HG03025 (cell line): ENCODE data around the gene EPHA3.

Experiments used
- ATAC-seq: cut with Tn5 transposase; IDR thresholded peaks from one replicate; pipeline ENCODE4 v1.9.1; 2021; ENCODE audit warnings: mild to moderate bottlenecking, moderate library complexity; ENCODE audit not compliant: unreplicated experiment, low FRiP score

Gene EPHA3

DNA sequence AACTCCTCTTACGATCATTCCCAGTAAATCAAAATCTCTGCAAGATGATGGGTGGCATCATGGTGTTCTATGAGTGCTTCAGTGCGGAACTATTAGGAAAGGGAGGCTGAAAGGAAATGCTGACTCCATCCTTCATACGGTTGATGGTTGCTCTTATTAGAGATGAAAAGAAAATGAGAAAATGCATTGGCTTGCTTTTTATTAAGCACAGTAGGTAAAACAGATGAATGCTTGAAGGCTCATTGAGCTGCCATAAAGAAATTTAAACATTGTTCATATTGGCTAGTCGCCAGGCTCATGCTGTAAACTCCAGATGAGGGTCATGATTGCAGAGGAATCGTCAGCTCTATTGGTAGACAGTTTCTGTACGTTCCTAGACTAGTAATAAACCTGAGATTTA, 115.8 kb downstream of the EPHA3 start:
- no peak for ATAC-seq

DNA sequence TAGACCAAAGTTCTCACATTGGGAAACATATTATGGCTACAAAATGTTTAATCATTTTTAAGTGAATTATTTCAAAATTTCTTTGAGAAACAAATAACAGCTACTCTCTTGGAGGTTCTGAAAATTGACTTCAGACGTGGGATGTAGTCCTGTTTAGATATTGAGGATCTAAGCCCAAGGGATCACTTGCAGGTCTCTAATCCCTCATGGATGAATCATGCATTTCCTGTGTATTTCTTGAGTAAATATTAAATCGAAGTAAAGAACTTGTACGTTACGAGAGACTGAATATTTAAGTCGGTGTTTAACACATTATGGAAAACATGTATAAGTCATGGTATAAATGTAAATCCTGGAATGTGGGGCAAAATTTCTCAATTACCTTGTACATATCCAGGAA, 119.8 kb downstream of the EPHA3 start:
- no peak for ATAC-seq

DNA sequence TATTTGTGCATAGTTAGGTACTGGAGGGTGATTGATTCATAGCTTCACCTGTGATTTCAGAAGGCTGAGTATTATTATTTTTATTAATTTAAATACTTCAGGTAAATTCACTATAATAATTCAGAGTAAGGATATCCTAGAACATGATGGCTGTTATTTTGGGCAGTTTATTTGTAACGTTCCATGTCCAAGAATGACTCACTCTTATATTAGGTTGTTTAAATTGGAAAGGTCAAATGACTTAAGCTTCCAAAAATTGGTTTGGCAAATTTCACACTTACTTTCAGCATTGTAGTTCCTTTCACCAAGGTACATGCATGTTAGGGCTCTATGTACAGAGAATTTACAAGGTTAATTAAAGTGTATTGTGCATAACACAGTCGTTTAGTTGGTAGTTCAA, 120.2 kb downstream of the EPHA3 start:
- ATAC-seq, result no peak

DNA sequence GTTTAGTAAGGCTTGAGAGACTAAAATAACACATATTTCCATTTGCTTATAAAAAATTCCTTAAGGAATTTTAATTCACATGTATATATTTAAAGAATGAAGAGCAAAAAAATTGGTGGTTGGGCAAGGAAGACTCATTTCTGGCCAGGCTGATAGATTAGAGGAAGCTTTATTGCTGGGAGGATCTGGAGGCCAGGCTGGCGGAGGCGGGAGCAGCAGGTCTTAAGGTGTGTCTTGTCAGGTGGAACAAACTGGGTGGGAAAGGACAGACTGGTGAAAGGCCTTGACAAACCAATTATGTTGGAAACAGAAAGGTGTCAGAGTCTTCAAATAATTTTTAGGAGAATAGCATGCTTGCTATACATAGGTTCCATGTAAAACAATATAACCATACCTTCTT, 124.7 kb downstream of the EPHA3 start:
- ATAC-seq, result no peak

DNA sequence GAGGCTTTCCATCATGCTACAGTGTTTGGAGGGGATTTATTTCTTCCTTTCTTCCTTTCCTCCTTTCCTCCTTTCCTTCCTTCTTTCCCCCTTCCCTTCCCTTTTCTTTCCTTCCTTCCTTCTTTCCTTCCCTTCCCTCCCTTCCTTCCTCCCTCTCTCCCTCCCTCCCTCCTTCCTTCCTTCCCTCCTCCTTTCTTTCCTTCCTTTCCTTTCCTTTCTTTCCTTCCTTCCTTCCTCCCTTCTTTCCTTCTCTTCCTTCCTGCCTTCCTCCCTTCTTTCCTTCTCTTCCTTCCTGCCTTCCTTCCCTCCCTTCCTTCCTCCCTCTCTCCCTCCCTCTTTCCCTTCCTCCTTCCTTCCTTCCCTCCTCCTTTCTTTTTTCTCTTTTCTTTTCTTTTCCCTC, 127.2 kb downstream of the EPHA3 start:
- no peak for ATAC-seq

DNA sequence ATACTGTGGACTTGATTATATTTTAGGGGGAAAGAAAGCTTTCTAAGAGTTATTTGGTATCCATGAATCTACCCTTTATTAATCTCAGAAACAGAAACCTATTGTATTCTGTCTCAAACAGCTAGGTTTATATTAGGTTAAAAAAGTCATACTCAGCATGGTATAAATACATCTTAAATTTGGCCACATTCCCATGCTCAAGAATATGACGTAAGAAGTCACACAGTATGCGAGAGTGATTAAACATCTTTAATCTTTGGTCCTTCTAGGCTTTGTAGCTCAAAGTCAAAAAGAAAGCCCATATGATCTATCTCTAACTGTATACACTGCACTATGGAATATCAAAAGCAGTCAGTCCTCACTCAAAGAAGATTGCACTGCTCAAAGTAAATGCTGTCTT, 131.4 kb downstream of the EPHA3 start:
- ATAC-seq, result no peak

DNA sequence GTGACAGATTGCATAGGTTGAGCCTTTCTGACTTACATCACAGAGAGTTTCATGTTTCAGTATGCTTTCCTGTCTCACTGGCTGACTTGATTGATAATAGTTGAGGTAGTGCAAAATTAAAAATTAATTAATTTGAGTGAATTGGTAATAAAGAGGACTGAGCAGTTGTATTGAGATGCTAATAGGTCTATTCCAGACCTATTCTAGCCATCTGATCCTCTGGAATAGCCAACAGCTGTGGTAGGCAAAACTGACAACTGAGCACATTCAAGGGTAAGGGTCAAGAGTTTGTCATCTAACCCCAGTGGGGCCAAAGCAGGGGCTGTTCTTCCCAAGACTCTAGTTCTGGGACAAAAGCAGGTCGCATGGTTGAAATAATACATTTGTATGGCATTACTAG, 132.4 kb downstream of the EPHA3 start:
- no peak for ATAC-seq

DNA sequence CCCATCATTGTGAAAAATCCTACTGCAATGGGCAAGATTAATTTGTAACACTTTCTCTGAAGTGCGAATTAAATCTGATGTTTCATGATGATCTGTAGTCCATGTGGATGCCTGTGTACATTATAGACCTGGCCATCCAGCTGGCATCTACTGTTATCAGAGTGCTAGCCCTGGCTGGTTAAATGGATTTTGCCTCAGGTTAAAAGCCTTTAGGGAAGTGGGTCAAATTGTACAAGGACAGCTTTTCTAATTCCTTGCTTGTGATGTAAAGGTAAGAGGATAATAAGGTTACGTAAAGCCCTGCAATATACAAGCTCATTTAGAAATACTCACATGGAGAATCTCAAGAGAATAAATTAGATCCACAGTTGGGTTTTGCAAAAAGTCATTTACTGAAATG, 138.2 kb downstream of the EPHA3 start:
- ATAC-seq, result no peak

DNA sequence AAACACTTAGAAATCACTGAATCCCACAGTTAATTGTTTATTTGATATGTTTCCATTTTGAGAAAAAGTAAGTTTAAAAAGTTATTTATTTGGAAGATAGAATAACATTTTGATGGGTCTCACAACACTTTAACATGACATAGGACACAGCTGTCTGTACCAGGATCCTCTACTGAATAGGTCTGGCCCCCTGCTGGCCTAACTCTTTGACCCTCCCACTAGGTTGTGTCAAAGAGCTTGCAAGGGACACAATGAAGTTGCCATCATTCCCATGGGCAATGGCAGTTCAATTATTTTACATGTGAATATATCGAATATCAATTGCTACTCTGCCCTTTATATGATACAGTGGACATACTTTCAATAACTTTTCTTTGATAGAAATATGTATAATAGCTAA, 138.9 kb downstream of the EPHA3 start:
- ATAC-seq, result no peak

DNA sequence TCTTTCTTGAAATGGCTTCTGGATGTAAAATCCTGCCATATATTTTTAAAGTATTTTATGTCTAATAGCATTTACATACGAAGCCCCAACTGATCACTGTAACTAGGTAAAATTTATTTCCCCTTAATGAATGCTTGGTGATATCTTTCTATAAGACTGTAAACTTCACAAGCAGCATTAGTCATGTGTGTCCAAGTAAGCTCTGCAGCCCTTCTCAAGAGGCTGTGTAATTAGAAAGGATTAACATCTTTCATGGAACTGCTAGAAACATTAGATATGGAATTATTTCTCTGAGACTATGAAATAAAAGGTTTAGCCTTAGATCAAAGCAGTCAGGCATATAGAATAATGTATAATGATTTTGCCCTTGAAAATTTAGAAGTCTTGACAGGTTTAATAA, 143.3 kb downstream of the EPHA3 start:
- ATAC-seq, result no peak

DNA sequence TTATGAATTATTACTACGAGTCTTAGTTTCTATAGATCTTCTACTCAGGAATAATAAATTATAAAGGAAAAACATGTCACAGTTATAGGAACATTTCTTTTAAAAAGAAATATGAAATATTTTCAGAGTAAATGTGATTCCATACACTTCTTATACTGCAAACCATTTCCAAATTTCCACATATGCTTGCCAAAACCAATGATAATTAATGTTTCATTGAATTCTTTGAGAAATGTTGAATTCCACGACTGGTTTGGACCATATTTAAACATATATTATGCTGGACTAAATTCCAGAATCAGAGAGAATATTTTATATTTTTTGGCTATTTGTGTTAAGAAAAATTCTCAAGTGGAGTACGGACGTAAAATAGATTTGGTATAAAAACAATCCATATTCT, 144.6 kb downstream of the EPHA3 start:
- no peak for ATAC-seq

DNA sequence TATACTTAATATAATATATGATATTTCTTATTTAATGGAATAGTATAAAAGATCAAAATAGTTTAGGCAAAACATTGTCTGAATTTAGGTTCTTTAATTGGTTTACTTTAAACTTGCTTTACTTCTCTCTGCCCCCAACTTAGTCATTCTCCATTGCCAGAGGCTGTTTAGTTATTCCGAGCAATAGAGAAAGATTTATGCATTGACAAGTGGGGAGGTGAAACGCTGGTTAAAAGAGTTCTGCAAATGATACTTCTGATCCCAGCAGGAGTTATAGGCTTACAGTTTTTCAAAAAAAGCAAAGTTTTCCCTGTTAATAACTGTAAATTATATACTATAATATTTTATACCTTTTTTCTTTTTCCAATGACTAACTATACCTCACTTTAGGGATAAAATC, 145.4 kb downstream of the EPHA3 start:
- no peak for ATAC-seq

DNA sequence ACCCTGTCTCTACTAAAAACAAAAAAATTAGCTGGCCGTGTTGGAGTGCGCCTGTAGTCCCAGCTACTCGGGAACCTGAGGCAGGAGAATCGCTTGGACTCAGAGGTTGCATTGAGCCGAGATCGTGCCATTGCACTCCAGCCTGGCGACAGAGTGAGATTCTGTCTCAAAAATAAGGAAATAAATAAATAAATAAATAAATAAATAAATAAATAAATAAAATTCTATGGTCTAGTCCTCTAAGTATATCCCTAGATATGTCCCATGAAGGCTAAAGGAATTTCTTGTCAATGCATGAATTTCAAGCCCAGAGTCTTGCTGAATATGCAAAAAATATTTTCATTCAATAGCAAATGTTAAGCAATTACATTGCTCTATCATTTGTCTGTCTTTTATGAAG, 149.0 kb downstream of the EPHA3 start:
- ATAC-seq, result no peak

DNA sequence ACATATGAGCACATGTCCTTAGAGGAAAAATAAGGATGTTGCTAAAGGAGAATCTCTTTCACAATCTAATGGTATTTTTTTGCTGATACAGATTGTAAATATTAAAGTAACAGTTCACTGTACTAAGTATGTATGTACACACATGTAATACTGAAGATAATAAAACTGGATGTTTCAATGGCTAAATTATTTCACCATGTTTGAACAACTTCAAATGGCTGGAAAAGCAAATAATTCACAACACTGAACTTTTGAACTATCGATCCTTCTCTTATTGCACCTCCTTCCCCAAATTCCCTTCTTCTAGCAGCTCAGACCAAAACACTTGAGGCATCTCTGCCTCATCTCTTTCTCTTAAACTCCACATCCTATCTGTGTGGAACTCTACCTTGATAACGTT, 149.5 kb downstream of the EPHA3 start:
- ATAC-seq, result no peak

DNA sequence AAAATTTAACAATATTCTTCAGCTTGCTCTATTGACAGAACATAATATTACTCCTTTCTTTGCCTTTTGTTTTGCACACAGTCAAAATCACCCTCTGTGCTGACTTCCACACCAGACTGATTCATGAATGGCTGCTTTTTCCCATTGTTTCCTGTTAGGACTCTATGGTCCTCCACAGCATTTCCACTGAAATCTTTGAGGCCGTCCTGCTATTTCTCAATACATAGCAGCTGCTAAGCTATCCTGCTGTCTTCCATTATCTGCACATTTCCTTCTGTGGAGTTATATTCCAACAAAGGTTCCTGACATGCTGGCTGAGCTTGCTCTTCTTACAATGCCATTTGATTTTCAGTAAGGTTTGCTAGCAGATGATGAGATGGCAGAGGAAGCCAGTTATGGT, 153.3 kb downstream of the EPHA3 start:
- no peak for ATAC-seq

DNA sequence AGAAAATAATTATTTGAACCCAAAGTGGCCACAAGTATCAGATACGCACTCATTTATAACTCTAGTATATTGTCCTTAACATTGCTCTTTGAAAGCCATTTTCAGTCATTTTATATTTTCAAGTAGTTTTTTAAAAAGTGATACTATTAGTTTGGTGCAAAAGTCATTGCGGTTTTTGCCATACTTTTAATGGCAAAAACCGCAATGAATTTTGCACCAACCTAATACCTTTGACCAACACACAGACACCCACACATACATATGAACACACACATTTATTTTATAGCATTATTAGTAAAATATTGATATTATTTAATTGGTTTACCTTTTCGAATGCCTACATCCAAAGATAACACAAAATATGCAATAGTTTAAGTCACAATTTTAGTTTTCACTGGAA, 154.3 kb downstream of the EPHA3 start:
- no peak for ATAC-seq

DNA sequence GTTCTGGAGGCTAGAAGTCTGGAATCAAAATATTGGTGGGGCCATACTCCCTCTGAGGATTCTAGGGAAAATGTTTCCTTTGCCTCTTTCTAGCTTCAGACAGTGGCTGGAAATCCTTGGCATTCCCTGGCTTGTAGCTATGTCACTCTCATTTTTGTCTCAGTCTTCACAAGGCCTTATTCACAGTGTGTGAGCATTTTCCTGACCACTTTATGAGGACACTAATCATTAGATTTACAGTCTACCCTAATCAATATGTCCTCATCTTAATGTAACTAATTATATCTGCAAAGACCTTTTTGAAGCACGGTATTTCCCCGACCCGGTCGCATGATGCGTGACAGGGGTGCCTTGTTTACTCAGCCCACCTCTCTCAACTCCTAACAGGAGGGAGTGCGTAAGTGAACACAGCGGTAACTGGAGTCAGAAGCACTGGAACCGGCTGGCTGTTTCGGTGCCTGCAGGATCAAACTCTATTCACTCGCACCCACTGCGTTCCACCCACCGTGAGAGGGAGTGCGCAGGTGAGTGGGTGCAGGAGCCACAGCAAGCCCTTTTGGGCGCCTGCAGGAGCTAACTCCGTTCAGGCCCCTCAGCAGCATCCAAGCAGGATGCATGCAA, 155.0 kb downstream of the EPHA3 start:
- no peak for ATAC-seq

DNA sequence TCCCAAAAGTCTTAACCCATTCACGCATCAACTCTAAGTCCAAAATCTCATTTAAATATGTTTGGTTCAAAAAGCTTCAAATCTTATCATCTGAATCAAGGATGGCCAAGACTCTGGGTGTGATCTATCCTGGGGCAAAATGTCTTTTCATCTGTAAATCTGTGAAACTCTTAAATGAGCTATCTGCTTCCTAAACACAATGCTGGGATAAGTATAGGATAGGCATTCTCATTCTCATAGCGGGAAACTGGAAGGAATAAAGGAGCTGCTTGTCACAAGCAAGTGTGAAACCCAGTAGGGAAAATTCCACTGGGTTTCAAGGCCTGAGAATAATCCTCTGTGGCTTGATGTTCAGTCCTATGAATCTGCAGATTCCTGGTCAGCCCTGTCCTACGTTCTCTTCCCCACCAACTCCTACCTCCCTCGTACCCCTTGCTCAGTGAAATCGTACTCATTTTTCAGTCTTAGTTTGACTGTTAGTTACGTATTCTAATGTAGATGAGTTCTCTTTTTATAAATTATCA, 156.7 kb downstream of the EPHA3 start:
- ATAC-seq, result no peak

DNA sequence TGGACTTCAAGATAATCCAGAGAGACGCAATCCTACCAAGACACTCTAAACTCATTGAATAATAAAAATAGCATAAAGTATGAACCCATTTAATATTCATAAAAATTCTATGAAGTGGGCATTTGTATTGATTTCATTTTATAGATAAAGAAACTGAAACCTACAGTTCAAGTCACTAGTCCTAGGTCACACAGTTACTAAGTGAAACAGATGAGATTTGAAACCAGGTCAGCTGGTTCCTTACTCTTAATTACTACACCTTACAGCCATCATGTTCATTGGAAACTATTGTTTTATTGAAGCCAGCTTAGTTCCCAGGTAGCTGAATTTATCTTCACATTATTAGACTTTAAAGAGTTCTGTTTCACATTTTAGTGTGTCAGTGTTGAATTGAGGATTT, 158.7 kb downstream of the EPHA3 start:
- ATAC-seq, result no peak

DNA sequence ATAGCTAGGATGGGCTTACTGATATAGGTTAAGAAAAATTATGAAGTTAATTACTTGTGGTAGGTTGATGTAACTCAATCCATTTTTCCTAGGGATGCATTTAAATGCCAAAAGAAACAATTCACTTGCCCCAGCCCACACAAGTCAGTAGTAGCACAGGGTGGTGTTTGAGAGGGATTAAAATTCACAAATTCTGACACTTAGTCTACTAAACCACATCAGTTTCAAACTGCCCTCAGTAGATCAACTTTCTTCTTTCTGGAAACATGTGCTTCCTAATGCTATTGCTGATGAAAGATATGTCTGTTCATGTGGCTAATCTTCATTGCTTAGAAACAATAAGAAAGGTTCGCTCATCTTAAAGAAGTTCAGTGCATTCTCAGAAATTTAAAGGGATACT, 160.6 kb downstream of the EPHA3 start:
- ATAC-seq, result no peak

DNA sequence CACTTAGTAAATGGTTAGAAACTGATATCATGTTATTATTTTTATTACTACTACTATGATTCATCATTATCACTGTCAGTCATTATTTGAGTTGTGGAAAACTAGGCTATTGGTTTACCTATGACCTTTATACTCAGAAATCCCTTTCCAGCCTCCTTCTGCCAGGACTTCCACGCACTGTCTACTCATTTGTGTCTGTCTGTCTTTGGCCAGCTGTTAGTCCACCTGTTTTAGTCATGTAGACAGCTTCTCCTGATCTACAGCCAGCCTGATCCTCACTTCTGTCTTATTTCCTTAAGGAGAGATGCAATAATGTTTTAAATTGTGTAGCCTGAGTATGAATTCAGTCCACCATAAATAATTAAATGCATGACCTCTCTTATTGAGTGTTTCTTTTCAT, 162.8 kb downstream of the EPHA3 start:
- no peak for ATAC-seq

DNA sequence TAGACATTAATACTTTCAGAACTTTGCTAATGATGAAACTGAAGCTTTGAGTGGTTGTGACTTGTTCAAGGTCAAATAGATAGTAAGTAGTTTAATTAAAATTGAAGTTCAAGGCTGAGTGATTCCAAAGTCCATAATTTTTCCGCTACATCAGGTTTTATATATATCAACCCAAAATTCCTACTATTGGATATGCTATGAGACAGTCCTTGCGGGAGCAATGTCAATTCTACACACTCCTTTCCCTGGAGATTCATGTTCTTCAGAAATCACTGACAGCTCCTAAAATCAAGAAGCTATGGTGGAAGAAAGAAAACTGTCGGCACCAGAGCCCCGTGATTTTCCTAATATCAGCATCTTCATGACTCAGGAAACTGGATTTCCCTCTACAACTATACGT, 167.6 kb downstream of the EPHA3 start:
- no peak for ATAC-seq

DNA sequence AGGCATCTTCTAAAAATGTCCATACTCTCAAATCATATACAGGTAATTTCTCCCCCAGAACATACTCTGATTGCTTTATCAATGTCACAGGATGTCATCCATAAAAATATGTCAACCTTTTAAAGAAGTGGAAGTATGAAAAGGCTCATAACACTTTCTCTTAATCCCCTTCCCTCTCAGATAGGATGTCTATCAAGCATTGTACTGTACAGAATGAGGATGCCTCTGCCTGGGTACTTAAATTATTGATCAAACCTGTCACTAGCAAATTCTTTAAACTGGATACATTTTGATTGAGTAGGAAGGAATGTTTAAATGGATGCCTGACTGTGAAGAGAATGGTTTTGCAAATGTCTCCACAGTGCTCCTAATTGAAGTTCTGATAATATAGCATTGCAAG, 168.7 kb downstream of the EPHA3 start:
- ATAC-seq, result no peak
